ENCODE data around the gene LSM10.

Gene LSM10

GRCh38 chr1:36389261-36389660 is 8.4 kb downstream of the LSM10 start:
- Histone ChIP-seq H2AFZ (ENCODE audit: insufficient read depth, low read length, poor library complexity) (no peak overlapping the region), H3K9me3 (ENCODE audit: insufficient read depth, low read depth, low read length) (peaks cover 3% of the 10 kb centered on the region), H3K4ac (ENCODE audit: low read depth, low read length) (no peak overlapping the region), H3K14ac (ENCODE audit: low read length) (no peak overlapping the region), H4K8ac (ENCODE audit: low read depth, low read length) (no peak overlapping the region), H3K36me3 (ENCODE audit: control insufficient read depth in 1 of 2, insufficient read depth in 2 of 2, low read length in 2 of 2) (peaks cover 26 to 32% of the 10 kb centered on the region in 2 experiments), H2BK120ac (ENCODE audit: insufficient read depth, low read length, poor library complexity) (no peak overlapping the region), H3K18ac (ENCODE audit: low read length) (no peak overlapping the region), H3K4me3 (ENCODE audit: low read depth, low read length) (no peak overlapping the region), H2AK5ac (ENCODE audit: low read length) (no peak overlapping the region), H2BK12ac (ENCODE audit: low read length) (no peak overlapping the region), H3K27ac (ENCODE audit: low read depth, low read length) (no peak overlapping the region), H4K12ac (ENCODE audit: low read depth, low read length) (no peak overlapping the region), H3K79me1 (ENCODE audit: low read length) (peaks cover 20% of the 10 kb centered on the region), H4K91ac (ENCODE audit: low read depth, low read length) (no peak overlapping the region), H3K9ac (ENCODE audit: low read length) (no peak overlapping the region), H3K4me2 (ENCODE audit: low read length) (no peak overlapping the region), H3K79me2 (ENCODE audit: control insufficient read depth, insufficient read depth, low read length, poor library complexity) (peaks cover 10% of the 10 kb centered on the region), H2BK5ac (ENCODE audit: low read depth, low read length, poor library complexity) (no peak overlapping the region), H3K4me1 (ENCODE audit: control insufficient read depth in 1 of 2, insufficient read depth in 2 of 2, low read length in 2 of 2) (peaks cover 14 to 17% of the 10 kb centered on the region in 2 experiments), H3K23ac (ENCODE audit: low read length) (no peak overlapping the region), H3K27me3 (ENCODE audit: insufficient read depth, low read length) (no peaks in the 10 kb centered on the region)
- no peak for DNase-seq
- WGBS (ENCODE audit: extremely low coverage, insufficient coverage, insufficient read length), result no CpG with 5 or more reads among the region's 2 CpGs

- Histone ChIP-seq H4K91ac (ENCODE audit: low read depth, low read length) (peak overlapping the region; percentile 84), H3K9ac (ENCODE audit: low read length) (no peak overlapping the region), H3K4me2 (ENCODE audit: low read length) (peak overlapping the region; percentile 80), H3K4me1 (ENCODE audit: control insufficient read depth in 1 of 2, insufficient read depth in 2 of 2, low read length in 2 of 2) (peaks cover 14 to 17% of the 10 kb centered on the region in 2 experiments), H2BK5ac (ENCODE audit: low read depth, low read length, poor library complexity) (peak overlapping the region; percentile 69), H2AK5ac (ENCODE audit: low read length) (peak overlapping the region; percentile 28), H3K4me3 (ENCODE audit: low read depth, low read length) (no peak overlapping the region), H3K27ac (ENCODE audit: low read depth, low read length) (peak overlapping the region; percentile 95), H4K8ac (ENCODE audit: low read depth, low read length) (peak overlapping the region; percentile 71), H3K27me3 (ENCODE audit: insufficient read depth, low read length) (no peaks in the 10 kb centered on the region), H3K18ac (ENCODE audit: low read length) (peak overlapping the region; percentile 84), H3K4ac (ENCODE audit: low read depth, low read length) (no peak overlapping the region), H2AFZ (ENCODE audit: insufficient read depth, low read length, poor library complexity) (peak overlapping the region; percentile 38), H3K79me2 (ENCODE audit: control insufficient read depth, insufficient read depth, low read length, poor library complexity) (peaks cover 14% of the 10 kb centered on the region), H3K14ac (ENCODE audit: low read length) (peak overlapping the region; percentile 68), H3K9me3 (ENCODE audit: insufficient read depth, low read depth, low read length) (no peaks in the 10 kb centered on the region), H3K23ac (ENCODE audit: low read length) (no peak overlapping the region), H3K79me1 (ENCODE audit: low read length) (peaks cover 20% of the 10 kb centered on the region), H4K12ac (ENCODE audit: low read depth, low read length) (peak overlapping the region; percentile 76), H3K36me3 (ENCODE audit: control insufficient read depth in 1 of 2, insufficient read depth in 2 of 2, low read length in 2 of 2) (peaks cover 12 to 18% of the 10 kb centered on the region in 2 experiments), H2BK120ac (ENCODE audit: insufficient read depth, low read length, poor library complexity) (peak overlapping the region; percentile 80), H2BK12ac (ENCODE audit: low read length) (peak overlapping the region; percentile 88)
- peak; percentile 77 to 88 for DNase-seq
- WGBS (ENCODE audit: extremely low coverage, insufficient coverage, insufficient read length), result no CpG with 5 or more reads among the region's 10 CpGs
Observed at GRCh38 chr1:36387141-36387949, 10.4 kb downstream of the LSM10 start.

DNA sequence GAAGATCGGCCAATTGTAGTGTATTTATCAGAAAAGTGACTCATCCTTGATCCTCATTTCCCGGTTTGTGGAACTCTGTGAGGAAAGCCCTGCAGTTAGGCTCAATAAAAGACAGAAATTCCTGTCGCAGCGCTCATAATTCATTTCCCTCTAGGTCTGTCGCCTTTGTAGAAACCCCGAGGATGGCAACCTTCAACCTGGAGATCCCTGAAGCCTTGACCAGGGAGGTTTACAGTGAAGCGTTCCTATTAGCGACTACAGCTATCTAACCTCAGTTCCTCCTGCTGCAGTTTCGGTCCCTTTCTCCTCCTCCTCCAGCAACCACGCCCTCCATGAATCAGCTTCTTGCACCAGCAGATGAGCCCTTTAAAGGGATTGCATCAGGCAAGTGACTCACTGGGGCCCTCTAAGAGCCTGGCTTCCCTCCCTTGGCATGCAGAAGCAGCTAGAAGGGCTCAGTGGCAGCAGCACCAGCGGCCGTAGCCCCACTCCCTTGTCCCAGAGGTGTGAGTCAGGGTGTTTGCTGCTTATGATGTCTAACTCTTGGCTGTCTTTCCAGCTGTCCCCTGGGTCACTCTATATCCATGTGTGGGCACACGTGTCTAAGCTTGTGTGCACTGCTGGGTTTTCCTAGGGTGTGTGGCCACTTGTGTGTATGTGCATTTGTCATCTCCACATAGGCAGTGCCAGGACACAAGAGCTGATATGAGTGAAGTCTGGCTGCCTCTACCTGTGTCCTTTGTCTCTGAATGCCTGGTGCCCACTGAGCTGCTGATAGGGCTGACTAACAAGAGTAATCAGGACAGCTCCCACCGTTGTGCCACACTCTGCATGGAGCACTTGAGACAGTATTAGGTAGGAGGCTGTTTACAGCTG is 11.2 kb downstream of the LSM10 start:
- Histone ChIP-seq H3K4me2 (ENCODE audit: low read length) (peak overlapping the region; percentile 80), H4K8ac (ENCODE audit: low read depth, low read length) (peak overlapping the region; percentile 81), H4K91ac (ENCODE audit: low read depth, low read length) (peak overlapping the region; percentile 91), H2AK5ac (ENCODE audit: low read length) (peak overlapping the region; percentile 28), H3K9me3 (ENCODE audit: insufficient read depth, low read depth, low read length) (no peaks in the 10 kb centered on the region), H3K79me1 (ENCODE audit: low read length) (peaks cover 20% of the 10 kb centered on the region), H3K27ac (ENCODE audit: low read depth, low read length) (peak overlapping the region; percentile 95), H3K4me3 (ENCODE audit: low read depth, low read length) (no peak overlapping the region), H3K9ac (ENCODE audit: low read length) (peak overlapping the region; percentile 29), H2BK12ac (ENCODE audit: low read length) (peak overlapping the region; percentile 63), H2BK120ac (ENCODE audit: insufficient read depth, low read length, poor library complexity) (peak overlapping the region; percentile 72), H3K36me3 (ENCODE audit: control insufficient read depth in 1 of 2, insufficient read depth in 2 of 2, low read length in 2 of 2) (peaks cover 7 to 11% of the 10 kb centered on the region in 2 experiments), H3K4ac (ENCODE audit: low read depth, low read length) (peak overlapping the region; percentile 62), H3K14ac (ENCODE audit: low read length) (peak overlapping the region; percentile 68), H3K27me3 (ENCODE audit: insufficient read depth, low read length) (no peaks in the 10 kb centered on the region), H3K79me2 (ENCODE audit: control insufficient read depth, insufficient read depth, low read length, poor library complexity) (peaks cover 14% of the 10 kb centered on the region), H2AFZ (ENCODE audit: insufficient read depth, low read length, poor library complexity) (peak overlapping the region; percentile 24), H4K12ac (ENCODE audit: low read depth, low read length) (peak overlapping the region; percentile 76), H3K18ac (ENCODE audit: low read length) (peak overlapping the region; percentile 84), H3K23ac (ENCODE audit: low read length) (no peak overlapping the region), H3K4me1 (ENCODE audit: control insufficient read depth in 1 of 2, insufficient read depth in 2 of 2, low read length in 2 of 2) (peaks cover 14 to 17% of the 10 kb centered on the region in 2 experiments), H2BK5ac (ENCODE audit: low read depth, low read length, poor library complexity) (peak overlapping the region; percentile 86)
- peak; percentile 99 for DNase-seq
- no CpG with 5 or more reads among the region's 14 CpGs for WGBS (ENCODE audit: extremely low coverage, insufficient coverage, insufficient read length)
